HG03066 (cell line): Measurements from ENCODE around the gene ZYX.
"Not testable (repeated sequence)": the region's sequence is repeated elsewhere in the genome, so short reads cannot be mapped to it uniquely, and the experiment has no call there.

Experiments used
- ATAC-seq: cut with Tn5 transposase; IDR thresholded peaks from one replicate; pipeline ENCODE4 v1.9.1; 2021; ENCODE audit warnings: low read depth; ENCODE audit not compliant: unreplicated experiment

Gene ZYX

DNA sequence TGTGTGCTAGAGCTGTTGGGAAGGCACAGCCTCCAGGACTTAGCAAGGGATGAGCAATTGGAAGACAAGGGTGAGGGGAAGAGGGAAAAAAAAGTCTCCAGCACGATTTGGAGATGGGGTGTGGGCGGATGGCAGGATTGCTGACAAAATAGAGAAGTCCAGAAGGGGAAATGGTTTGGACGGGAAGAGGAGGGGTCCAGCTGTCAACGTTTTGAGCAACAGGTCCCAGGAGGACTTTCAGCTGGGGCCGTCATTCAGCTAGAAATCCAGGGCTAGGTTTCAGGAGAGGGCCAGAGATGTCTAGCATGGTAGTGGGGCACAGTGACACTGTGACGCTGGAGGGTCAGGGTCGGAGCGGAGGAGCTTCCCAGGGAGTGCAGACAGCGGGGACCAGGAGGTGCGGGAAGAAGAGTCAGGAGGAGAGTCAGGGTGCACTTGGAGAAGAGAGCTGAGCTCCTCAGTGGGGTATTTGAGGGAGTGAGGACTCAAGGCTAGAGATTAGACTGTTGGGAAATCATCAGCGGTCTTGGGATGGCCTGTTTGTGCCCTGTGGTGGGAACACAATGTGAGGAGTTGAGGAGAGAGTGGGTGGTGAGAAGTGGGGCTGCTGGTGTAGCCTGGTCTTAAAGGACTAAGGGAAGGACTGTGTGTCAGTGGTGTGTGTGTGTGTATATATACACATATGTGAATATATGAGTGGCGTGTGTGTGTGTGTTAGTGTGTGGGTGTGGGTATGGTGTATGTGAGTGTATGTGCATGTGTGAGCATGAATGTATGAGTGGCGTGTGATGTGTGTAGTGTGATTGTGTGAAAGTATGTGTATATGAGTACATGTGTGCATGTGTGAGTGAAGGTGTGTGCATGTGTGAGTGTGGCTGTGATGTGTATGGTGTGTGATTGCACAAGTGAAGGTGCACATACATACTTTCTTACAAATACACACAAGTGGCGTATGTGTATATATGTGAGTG is 3.8 kb downstream of the ZYX start:
- ATAC-seq: no peak

DNA sequence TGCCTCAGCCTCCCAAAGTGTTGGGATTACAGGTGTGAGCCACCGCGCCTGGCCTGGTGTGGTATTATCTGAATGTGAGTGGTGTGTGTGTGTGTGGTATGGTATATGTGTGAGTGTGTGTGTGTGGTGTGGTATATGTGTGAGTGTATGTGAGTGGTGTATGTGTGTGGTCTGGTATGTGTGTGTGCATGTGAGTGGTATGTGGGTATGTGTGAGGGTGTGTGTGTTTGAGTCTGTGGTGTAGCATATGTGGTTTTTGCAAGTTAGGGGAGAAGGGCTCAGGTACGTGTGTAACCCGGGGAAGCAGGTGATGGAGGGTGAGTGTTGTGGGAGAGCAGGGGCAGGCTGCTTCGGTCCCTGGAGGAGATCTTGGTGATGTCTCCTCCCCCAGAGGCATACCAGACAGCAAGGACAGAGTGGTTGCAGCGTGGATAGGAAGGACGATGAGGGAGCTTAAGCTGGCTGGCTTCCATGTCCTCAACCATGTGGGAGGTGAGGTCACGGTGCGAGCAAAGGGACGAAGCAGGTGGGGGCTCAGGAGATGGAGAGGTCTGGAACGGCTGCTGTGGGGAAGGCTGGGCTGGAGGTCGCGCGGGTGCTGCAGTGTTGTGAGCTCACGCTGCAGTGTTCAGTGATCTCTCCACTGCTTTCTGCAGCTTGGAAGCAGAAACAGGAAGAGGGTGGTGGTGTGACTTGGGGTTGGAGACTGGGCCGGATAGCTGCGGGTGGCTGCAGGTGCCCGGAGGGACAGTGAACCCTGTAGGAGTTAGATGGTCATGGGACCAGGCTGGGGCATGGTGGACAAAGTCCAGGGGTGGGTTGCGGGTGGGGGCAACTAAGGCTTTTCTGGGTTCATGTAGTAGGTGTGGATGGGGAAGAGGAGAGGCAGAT is 5.0 kb downstream of the ZYX start:
- ATAC-seq: no peak

DNA sequence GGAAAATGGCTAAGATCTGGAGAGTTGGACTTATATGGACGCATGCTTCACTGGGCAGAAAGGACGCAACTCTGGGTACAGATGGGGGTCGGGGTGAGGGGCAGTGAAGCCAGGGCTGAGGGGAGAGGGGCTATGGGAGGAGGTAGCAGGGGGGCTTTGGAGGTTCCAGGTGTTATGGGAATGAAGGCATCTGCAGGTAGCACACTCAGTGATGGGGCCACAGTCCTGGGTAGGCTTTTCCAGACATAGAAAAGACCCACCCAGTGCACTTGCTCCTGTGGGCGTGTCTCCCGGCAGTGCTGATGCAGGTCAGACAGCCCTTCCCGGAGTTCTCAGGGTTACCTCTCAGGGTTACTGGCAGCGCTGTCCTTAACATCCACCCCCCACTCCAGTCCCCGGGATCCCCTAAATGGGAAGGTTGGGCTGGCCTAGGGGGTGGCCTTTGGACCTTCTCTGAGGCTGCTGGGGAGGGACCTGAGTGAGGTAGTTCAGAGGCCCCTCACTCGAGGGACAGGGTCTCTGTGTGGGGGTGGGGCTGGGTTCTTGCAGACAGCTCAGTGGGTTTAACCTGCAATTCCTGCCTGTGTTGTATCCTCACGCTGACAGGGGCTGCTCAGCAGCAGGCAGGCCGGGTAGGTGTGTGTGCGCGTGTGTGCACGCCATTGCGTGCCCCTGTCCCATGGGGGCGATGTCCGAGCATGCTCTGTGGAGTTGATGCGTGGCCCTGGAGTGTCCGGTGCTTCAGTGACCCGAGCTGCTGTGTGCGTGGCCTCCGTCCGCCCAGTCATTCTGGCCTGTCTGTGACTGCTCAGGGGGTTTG is 6.2 kb downstream of the ZYX start:
- no peak for ATAC-seq

DNA sequence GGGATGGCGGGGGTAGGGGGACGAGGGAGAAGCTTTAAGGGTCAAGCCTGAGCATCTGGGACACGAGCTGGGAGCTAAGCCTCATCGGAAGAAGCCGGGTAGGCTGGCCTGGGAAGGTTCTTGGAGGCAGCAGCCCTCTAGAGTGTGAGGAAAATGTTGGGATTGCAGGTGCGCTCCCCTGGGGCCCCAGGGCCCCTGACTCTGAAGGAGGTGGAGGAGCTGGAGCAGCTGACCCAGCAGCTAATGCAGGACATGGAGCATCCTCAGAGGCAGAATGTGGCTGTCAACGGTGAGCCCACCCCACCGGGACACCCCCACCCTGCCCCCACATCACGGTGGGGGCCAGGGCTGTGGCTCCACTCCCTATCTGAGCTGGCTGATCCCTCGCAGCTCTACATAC is 6.9 kb downstream of the ZYX start:
- ATAC-seq: no peak

DNA sequence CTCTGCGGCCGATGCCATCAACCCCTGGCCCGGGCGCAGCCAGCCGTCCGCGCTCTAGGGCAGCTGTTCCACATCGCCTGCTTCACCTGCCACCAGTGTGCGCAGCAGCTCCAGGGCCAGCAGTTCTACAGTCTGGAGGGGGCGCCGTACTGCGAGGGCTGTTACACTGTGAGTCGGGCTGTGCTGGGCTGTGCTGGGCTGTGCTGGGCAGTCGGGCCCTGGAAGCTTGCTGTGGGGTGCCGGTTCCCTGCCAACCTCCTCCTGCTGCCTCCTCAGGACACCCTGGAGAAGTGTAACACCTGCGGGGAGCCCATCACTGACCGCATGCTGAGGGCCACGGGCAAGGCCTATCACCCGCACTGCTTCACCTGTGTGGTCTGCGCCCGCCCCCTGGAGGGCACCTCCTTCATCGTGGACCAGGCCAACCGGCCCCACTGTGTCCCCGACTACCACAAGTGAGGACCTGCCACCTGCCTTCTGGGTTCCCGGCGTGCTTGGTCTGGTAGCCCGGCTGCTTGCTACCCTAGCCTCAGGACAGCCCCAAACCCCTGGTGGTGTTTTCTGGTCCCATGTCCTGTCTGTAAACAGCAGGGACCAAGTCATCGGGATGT is 7.5 kb downstream of the ZYX start:
- ATAC-seq: no peak

DNA sequence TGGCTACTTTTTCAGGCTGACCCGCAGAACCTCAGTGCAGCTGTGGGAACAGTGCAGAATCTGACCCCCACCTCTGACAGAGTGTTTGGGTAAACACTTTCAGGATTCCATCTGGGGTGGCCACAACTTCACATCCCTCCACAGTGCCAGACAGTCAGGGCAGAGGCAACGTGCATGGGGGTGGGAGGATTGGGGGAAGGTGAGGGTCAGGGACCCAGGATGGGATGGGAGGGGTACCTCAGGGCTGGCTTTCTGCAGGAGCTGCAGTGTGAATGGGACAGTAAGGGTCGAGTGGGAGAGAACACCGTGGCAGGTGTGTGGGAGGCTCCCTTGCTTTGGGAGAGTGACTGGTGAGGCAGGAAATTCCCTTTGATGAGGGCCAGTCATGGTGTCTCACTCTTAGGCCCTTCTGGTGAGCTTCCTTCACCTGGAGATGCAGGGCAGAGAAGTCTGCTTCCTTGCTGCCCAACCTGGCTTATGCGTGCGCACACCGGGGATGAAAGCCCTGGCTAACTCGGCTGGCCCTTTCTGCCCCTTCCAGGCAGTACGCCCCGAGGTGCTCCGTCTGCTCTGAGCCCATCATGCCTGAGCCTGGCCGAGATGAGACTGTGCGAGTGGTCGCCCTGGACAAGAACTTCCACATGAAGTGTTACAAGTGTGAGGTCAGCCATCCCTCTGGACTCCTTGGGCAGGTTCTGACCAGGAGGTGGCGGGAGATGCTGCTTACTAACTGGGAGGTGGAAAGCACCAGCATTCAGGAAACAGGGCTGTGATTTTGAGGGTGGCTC is 8.4 kb downstream of the ZYX start:
- ATAC-seq: no peak

DNA sequence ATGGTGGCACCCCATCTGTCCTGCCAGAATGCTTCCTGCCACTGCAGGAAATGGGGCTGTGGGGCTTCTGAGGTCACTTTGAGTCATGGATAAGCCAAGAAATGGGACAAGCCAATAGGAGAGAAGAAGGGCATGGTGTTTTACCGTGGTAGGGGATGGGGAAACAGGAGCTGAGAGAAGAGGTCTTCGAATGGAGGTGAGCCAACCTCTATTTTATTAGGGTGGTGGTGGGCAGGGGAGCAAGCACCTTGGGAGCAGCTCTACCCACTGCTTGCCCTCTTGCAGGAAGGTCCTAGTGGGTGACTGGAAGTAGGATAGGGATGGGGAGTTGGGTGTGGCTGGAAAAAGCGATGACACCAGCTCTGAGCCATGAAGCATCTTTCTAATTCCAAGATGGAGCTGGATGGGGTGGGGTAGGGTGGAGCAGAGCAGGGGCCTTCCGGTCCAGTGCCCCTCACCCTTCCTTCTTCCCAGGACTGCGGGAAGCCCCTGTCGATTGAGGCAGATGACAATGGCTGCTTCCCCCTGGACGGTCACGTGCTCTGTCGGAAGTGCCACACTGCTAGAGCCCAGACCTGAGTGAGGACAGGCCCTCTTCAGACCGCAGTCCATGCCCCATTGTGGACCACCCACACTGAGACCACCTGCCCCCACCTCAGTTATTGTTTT is 9.1 kb downstream of the ZYX start:
- ATAC-seq: no peak

DNA sequence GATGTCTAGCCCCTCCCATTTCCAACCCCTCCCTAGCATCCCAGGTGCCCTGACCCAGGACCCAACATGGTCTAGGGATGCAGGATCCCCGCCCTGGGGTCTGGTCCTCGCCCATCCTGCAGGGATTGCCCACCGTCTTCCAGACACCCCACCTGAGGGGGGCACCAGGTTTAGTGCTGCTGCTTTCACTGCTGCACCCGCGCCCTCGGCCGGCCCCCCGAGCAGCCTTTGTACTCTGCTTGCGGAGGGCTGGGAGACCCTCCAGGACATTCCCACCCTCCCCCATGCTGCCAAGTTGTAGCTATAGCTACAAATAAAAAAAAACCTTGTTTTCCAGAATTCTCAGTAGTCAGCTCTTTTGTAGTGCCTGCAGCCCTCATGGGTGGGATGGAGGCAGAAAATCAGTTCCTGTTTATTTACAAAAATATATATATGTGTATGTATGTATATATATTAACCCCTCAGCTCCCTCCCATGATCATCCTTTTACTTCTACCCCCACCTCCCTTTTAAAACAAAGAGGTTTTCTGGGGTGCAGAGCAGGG is 9.7 kb downstream of the ZYX start:
- no peak for ATAC-seq

DNA sequence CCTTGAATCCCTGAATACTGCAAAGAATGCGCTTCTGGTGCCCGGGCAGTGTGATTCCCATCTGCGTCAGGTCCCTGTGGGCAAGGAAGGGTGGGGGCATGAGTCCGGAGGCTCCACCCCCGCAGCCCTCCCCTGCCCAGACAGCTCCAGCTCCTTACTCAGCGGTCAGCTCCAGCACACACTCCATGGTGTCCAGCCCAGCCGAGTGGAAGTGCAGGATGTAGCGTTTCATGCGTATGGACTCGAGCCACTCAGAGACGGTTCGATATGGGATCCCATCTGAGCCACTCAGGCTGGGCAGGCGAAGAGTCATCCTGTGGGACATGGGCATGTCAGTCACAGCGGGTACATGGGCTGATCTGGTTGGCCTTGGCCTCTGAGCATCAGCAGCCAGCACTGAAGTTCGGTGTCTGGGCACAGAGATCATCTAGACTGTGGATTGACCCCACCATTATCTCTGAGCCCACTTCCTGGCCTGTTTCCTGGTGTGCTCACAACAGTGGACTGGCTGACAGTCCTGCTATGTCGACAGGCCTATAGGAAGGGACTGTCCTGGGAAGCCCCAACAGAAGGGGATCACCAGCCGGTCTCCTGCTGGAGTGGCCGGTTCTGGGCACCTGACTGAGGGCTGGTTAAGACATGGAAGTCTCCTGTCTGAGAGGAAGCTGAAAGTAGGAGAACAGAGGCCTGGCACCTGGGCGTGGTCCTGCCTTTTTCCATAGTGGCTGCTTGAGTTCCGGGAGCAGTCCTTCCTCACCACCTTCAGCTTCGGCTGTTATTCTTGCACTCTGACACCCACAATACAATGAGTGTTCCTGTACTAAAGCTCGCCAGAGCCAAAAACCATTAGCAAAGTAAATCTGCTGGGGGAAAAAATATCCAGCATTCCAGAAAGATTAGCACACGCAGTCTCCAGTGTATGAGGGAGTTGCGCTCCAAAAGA is 10.6 kb downstream of the ZYX start:
- ATAC-seq: no peak

DNA sequence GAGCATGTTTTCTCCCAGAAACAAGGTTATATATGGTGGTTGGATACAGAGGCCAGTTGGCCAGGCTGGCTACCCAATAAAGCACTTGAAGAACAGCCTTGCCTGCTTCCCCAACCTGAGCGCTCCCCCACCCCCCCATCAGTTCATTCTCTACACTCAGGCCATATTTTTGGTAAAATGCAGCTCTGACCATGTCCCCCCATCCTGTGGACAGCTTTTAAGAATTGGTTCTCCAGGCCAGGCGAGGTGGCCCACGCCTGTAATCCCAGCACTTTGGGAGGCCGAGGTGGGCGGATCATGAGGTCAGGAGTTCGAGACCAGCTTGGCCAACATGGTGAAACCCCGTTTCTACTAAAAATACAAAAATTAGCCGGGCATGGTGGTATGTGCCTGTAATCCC is 11.3 kb downstream of the ZYX start:
- not testable (repeated sequence) for ATAC-seq

DNA sequence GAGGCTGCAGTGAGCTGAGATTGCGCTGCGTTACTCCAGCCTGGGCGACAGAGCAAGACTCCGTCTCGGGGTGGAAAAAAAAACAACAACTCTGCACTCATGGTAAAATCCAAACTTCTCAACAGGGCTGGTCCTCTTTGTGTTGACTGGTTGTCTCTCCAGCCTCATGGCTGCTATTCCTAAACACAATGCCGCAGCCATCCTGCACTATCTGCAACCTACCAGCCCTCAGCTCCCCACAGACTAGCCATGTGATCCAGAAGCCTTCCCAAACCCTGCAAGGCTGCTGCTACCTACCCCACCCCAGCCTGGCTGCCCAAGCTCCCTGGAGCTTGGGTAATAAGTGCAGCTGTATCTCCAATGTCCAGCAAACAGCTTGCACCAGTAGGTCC is 11.7 kb downstream of the ZYX start:
- ATAC-seq: no peak

DNA sequence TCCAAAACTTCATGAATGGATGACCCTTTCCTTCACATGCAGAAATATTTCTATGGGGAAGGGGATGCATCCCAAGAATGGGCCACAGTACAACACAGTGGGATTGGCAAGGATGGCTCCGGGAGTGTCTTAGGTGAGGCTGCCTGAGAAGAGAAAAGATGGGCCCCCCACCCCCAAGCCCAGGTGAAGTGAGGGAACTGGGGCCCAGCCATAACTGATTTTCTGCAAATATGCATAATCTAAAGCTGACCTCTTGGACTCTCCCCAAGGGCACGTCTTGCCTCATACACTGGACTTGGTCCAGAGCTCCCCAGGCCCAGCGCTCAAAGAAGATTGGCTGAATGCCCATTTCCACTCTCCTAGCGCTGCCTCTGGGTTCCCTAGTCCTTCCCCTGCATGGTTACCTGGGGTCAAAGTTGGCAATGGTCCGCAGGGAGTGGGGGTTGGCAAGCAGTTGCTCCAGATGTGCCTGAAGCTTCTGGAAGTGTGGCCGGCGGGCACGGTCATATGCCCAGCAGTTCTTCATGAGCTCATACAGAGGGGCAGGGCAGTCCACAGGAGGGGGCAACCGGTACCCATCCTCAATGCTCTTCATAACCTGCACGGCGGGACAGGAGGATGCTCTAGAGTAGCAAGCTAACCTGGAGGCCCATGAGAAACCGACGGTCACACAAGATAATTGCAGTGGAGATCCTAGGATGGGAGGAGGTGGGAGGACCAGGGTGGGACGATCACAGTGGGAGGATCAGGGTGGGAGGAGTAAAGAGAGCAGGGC is 12.3 kb downstream of the ZYX start:
- ATAC-seq: no peak

DNA sequence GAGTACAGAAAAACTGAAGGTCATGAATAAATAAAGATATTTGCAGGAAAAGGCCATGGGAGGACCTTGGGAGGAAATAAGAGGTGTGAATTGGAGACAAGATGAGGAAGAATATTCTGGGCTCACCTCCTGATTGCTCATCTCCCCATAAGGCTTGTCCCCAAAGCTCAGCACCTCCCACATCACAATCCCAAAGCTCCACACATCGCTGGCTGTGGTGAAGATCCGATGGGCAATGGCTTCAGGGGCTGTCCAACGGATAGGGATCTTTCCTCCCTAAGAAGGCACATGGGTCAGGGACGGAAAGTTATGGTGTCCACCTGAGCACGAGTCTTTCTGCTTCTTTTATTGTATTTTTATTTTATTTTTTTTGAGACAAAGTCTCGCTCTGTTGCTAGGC is 12.9 kb downstream of the ZYX start:
- no peak for ATAC-seq

DNA sequence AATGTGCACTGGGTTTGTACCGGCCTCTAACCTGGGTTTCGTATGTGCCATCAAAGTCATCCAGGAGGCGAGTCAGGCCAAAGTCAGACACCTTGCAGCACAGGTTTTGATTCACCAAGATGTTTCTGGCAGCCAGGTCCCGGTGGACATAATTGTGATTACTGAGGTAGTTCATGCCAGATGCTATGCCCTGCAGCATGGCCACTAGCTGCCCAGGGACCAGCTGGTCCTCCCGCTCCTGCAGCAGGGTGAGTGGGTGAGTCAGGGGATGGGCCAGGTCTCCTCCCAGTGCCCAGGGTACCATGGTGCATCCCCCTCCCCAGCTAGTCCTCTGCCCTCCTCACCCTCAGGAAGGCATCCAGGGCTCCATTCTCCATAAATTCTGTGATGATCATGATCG is 13.6 kb downstream of the ZYX start:
- ATAC-seq: no peak

DNA sequence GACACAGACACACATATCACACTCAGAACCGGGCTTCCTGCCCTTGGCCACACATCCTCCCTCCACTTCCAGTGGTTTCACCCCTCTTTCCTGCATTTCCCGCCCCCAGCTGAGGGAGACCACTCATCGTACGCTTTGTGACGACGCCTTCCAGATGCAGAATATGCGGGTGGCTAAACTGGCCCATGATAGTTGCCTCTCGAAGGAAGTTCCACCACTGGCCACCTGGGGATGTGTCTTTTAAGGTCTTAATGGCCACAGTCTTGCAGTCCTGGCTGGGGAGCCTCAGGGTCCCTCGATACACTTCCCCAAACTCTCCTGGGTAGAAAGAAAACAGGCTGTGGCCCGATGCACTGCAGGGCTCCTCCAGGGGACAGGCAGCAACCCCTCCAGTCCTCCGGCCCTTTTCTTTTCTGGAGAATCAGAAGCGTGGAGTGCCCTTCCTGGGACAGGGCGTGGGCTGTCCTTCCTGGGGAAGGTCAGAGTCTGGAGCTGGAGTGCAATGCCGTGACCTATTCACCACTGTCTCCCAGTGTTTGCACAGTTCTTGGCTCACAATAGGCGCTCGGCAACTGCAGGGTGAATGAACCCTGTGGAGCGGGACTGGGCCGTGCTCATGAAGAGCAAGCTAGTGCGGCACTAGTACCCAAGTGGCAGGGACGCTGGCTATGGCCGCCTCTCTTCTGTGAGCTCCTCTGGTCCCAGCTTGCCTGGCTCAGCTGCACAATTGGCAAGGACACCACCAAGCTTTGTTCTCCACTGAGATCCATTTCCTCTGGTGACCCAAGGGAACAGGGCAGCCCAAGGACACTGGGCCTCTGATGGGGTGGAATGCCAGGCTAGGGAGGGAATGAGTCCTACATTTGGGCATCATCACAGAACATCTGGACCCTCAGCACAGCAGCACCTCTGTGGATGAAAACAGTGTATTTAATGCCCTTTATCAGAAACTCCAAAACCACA is 14.3 kb downstream of the ZYX start:
- ATAC-seq: no peak

DNA sequence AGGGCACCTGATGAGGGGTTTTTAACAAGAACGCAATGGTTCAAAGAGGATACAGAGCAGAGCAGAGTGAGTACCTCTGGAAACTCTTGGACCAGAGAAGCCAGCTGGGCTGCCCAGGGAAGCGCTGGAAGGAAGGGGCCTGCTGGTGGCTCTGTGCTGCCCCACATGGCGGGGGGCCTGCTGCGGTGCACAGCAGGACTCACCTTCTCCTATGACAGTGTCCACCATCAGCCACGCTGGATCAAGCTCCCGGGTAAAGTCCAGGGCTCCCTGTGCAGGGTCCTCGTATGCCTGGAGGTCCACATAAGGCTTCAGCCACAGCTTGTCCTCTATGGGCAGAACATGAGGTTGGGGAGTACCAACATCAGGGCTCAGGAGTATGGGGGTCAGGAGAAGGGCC is 15.0 kb downstream of the ZYX start:
- no peak for ATAC-seq
